Stimulated activated effector memory CD8-positive, alpha-beta T cell treated with anti-CD3 and anti-CD28 coated beads, Interleukin-12 subunit alpha, Interleukin-12 subunit beta, amount 100 ng/mL, for 72 hours (primary cell): ENCODE measurements around the gene PCDHGB4.
"Not testable (repeated sequence)": the region's sequence is repeated elsewhere in the genome, so short reads cannot be mapped to it uniquely, and the experiment has no call there.

ENCODE experiments used
- ATAC-seq: fragments of 150-1000 bp; cut with Tn5 transposase; 2 replicates; pipeline ENCODE4 v1.10.0; 2021
- DNase-seq, 2 donors: peaks; one replicate each; pipeline ENCODE4 v3.0.0; 2021 to 2022; ENCODE audit warnings: low spot score in 2 of 2
- H3K27ac Mint-ChIP-seq: one replicate; pipeline ENCODE4 v1.8.0; 2022; ENCODE audit warnings: mild to moderate bottlenecking, mixed read lengths
- H3K36me3 Mint-ChIP-seq: one replicate; pipeline ENCODE4 v1.8.0; 2022; ENCODE audit warnings: mild to moderate bottlenecking, mixed read lengths
- H3K4me1 Mint-ChIP-seq: one replicate; pipeline ENCODE4 v1.8.0; 2022; ENCODE audit warnings: mixed read lengths
- H3K4me3 Mint-ChIP-seq: one replicate; pipeline ENCODE4 v1.8.0; 2022; ENCODE audit warnings: mild to moderate bottlenecking, mixed read lengths
- H3K9me3 Mint-ChIP-seq: one replicate; pipeline ENCODE4 v1.8.0; 2022; ENCODE audit warnings: mixed read lengths

The PCDHGB4 gene

GRCh38 chr5:141384471-141385267 lies 2.8 kb upstream of the PCDHGB4 start:
- H3K27ac Mint-ChIP-seq, result no peak overlapping the region
- no peak for DNase-seq
- peaks cover 8% of the 10 kb centered on the region for H3K9me3 Mint-ChIP-seq
- no peaks in the 10 kb centered on the region for H3K4me1 Mint-ChIP-seq
- H3K4me3 Mint-ChIP-seq, result no peak overlapping the region
- no peak for ATAC-seq
- peaks cover 6% of the 10 kb centered on the region for H3K36me3 Mint-ChIP-seq

- H3K4me3 Mint-ChIP-seq, result no peak overlapping the region
- H3K4me1 Mint-ChIP-seq, result no peaks in the 10 kb centered on the region
- H3K36me3 Mint-ChIP-seq, result no peaks in the 10 kb centered on the region
Measured at GRCh38 chr5:141388661-141389060, 1.2 kb downstream of the PCDHGB4 start.

GRCh38 chr5:141389153-141390042 lies 1.9 kb downstream of the PCDHGB4 start:
- ATAC-seq, result no peak
- Mint-ChIP-seq H3K4me1 (no peaks in the 10 kb centered on the region), H3K27ac (no peak overlapping the region), H3K36me3 (peaks cover 5% of the 10 kb centered on the region), H3K4me3 (no peak overlapping the region), H3K9me3 (peaks cover 16% of the 10 kb centered on the region)
- no peak for DNase-seq

More at GRCh38 chr5:141388661-141389060, 1.2 kb downstream of the PCDHGB4 start:
- no peak overlapping the region for H3K27ac Mint-ChIP-seq
- ATAC-seq (no peak), DNase-seq (no peak)
- H3K9me3 Mint-ChIP-seq, result peaks cover 13% of the 10 kb centered on the region

- Mint-ChIP-seq H3K9me3 (peaks cover 16% of the 10 kb centered on the region), H3K4me3 (no peak within 1 kb of the TSS), H3K4me1 (no peaks in the 10 kb centered on the region), H3K27ac (no peak within 1 kb of the TSS), H3K36me3 (peaks cover 5% of the 10 kb centered on the region)
- ATAC-seq, result no peak
- DNase-seq, result no peak
Measured at GRCh38 chr5:141392429-141393198, 5.1 kb downstream of the PCDHGB4 start, which contains the start of gene PCDHGA8. Gene PCDHGA8 (plus strand): TSS chr5:141392633. CDS start chr5:141392814, 181 bp downstream.

GRCh38 chr5:141393267-141393666 lies 5.8 kb downstream of the PCDHGB4 start:
- H3K4me3 Mint-ChIP-seq, result no peak overlapping the region
- DNase-seq (no peak), ATAC-seq (no peak)
- peaks cover 5% of the 10 kb centered on the region for H3K36me3 Mint-ChIP-seq
- peaks cover 16% of the 10 kb centered on the region for H3K9me3 Mint-ChIP-seq
- no peaks in the 10 kb centered on the region for H3K4me1 Mint-ChIP-seq
- no peak overlapping the region for H3K27ac Mint-ChIP-seq

GRCh38 chr5:141394401-141395187 lies 7.1 kb downstream of the PCDHGB4 start:
- not testable (repeated sequence) for H3K4me3 Mint-ChIP-seq, DNase-seq, H3K36me3 Mint-ChIP-seq, H3K4me1 Mint-ChIP-seq, ATAC-seq, H3K27ac Mint-ChIP-seq
- peaks cover 12% of the 10 kb centered on the region for H3K9me3 Mint-ChIP-seq

- peak; percentile 78 for ATAC-seq
- peak within 1 kb of the TSS; percentile 36 for H3K4me3 Mint-ChIP-seq
- not testable (repeated sequence) for DNase-seq, H3K9me3 Mint-ChIP-seq, H3K27ac Mint-ChIP-seq, H3K36me3 Mint-ChIP-seq, H3K4me1 Mint-ChIP-seq
Measured at GRCh38 chr5:141397756-141398551, 10.5 kb downstream of the PCDHGB4 start, which contains the start of gene PCDHGB5. Gene PCDHGB5 (plus strand): TSS chr5:141397947. CDS start chr5:141398128, 181 bp downstream.

GRCh38 chr5:141398608-141399007 lies 11.1 kb downstream of the PCDHGB4 start:
- ATAC-seq (no peak), DNase-seq (no peak)
- H3K9me3 Mint-ChIP-seq, result peaks cover 7% of the 10 kb centered on the region
- H3K4me3 Mint-ChIP-seq, result no peak overlapping the region
- peaks cover 5% of the 10 kb centered on the region for H3K36me3 Mint-ChIP-seq
- H3K27ac Mint-ChIP-seq, result no peak overlapping the region
- no peaks in the 10 kb centered on the region for H3K4me1 Mint-ChIP-seq

GRCh38 chr5:141399555-141400258 lies 12.2 kb downstream of the PCDHGB4 start:
- Mint-ChIP-seq H3K36me3 (no peaks in the 10 kb centered on the region), H3K27ac (no peak overlapping the region), H3K4me1 (no peaks in the 10 kb centered on the region), H3K9me3 (peaks cover 6% of the 10 kb centered on the region), H3K4me3 (no peak overlapping the region)
- DNase-seq (no peak), ATAC-seq (no peak)

GRCh38 chr5:141402553-141403243 lies 15.2 kb downstream of the PCDHGB4 start, which contains the start of gene PCDHGA9:
Gene PCDHGA9 (plus strand): TSS chr5:141402778. CDS start chr5:141402953, 175 bp downstream.
- Mint-ChIP-seq H3K36me3 (no peaks in the 10 kb centered on the region), H3K4me3 (peak within 1 kb of the TSS; percentile 15)
- no peak for DNase-seq

GRCh38 chr5:141403387-141403786 lies 15.9 kb downstream of the PCDHGB4 start:
- H3K4me1 Mint-ChIP-seq, result no peaks in the 10 kb centered on the region
- H3K9me3 Mint-ChIP-seq, result peaks cover 12% of the 10 kb centered on the region
- no peaks in the 10 kb centered on the region for H3K36me3 Mint-ChIP-seq
- DNase-seq (no peak), ATAC-seq (no peak)
- no peak overlapping the region for H3K27ac Mint-ChIP-seq
- no peak overlapping the region for H3K4me3 Mint-ChIP-seq

More at GRCh38 chr5:141402553-141403243, 15.2 kb downstream of the PCDHGB4 start, which contains the start of gene PCDHGA9:
- H3K27ac Mint-ChIP-seq, result no peak within 1 kb of the TSS
- peaks cover 12% of the 10 kb centered on the region for H3K9me3 Mint-ChIP-seq
- H3K4me1 Mint-ChIP-seq, result no peaks in the 10 kb centered on the region
- no peak for ATAC-seq

- peak within 1 kb of the TSS; percentile 38 for H3K4me3 Mint-ChIP-seq
- H3K27ac Mint-ChIP-seq, H3K36me3 Mint-ChIP-seq, DNase-seq, H3K4me1 Mint-ChIP-seq: not testable (repeated sequence)
- peak; percentile 54 for ATAC-seq
- peaks cover 15% of the 10 kb centered on the region for H3K9me3 Mint-ChIP-seq
Measured at GRCh38 chr5:141407790-141408505, 20.4 kb downstream of the PCDHGB4 start, which contains the start of gene PCDHGB6. Gene PCDHGB6 (plus strand): TSS chr5:141408021. CDS start chr5:141408203, 182 bp downstream.
